Activated naive CD4-positive, alpha-beta T cell treated with anti-CD3 and anti-CD28 coated beads, Interleukin-2, amount 50 U/mL, for 72 hours (primary cell): ENCODE measurements around the gene ATP5PD. TPM values are rescaled to one million over a fixed set of nuclear protein-coding genes. Genes with fewer than 3 reads are reported as not detected.
A peak's percentile ranks its signal among the peaks of the same experiment; 100 is the strongest.

ENCODE experiments used
- ATAC-seq, 2 donors: fragments of 150-1000 bp; cut with Tn5 transposase; 2 replicates each; pipeline ENCODE4 v1.10.0; 2021; ENCODE audit warnings: mild to moderate bottlenecking in 2 of 2, moderate library complexity in 2 of 2
- DNase-seq, 2 donors: peaks; one replicate each; pipeline ENCODE4 v3.0.0; 2021 to 2022; ENCODE audit warnings: low spot score in 2 of 2
- H3K27ac Mint-ChIP-seq, 2 donors: one replicate each; pipeline ENCODE4 v1.8.0; 2022; ENCODE audit warnings: mild to moderate bottlenecking in 2 of 2, mixed read lengths in 2 of 2
- H3K36me3 Mint-ChIP-seq, 2 donors: one replicate each; pipeline ENCODE4 v1.8.0; 2022; ENCODE audit warnings: mixed read lengths in 2 of 2
- H3K9me3 Mint-ChIP-seq, 2 donors: one replicate each; pipeline ENCODE4 v1.8.0; 2022; ENCODE audit warnings: mixed read lengths in 2 of 2
- total RNA-seq, 2 donors: library from RNA; stranded (reverse); gene quantifications; one replicate each; pipeline ENCODE4 v1.2.3, GENCODE V29; 2022

ATP5PD gene
- total RNA-seq, 2 donors from 2014 or later: 193 to 218 TPM

- H3K9me3 Mint-ChIP-seq: no peaks in the 10 kb centered on the region
- ATAC-seq (no peak), DNase-seq (no peak)
- H3K36me3 Mint-ChIP-seq: no peaks in the 10 kb centered on the region
- H3K27ac Mint-ChIP-seq: no peak overlapping the region
These were observed 48.0 kb downstream of the ATP5PD start for GRCh38 chr17:74998783-74999182.

- DNase-seq (no peak), ATAC-seq (no peak)
- H3K9me3 Mint-ChIP-seq: no peaks in the 10 kb centered on the region
- H3K36me3 Mint-ChIP-seq: no peaks in the 10 kb centered on the region
- H3K27ac Mint-ChIP-seq: peak overlapping the region in 1 of 2 donors; percentile 17
These were observed 50.9 kb downstream of the ATP5PD start for GRCh38 chr17:74995847-74996246.

GRCh38 chr17:74994440-74994839, 52.3 kb downstream of the ATP5PD start:
- H3K36me3 Mint-ChIP-seq: no peaks in the 10 kb centered on the region
- DNase-seq (no peak), ATAC-seq (no peak)
- no peaks in the 10 kb centered on the region for H3K9me3 Mint-ChIP-seq
- H3K27ac Mint-ChIP-seq: no peak overlapping the region

- H3K36me3 Mint-ChIP-seq: no peaks in the 10 kb centered on the region
- H3K9me3 Mint-ChIP-seq: no peaks in the 10 kb centered on the region
- H3K27ac Mint-ChIP-seq: no peak overlapping the region
- ATAC-seq (no peak), DNase-seq (no peak)
These were observed 54.5 kb downstream of the ATP5PD start for GRCh38 chr17:74992223-74992622.

GRCh38 chr17:74990581-74991105, 56.1 kb downstream of the ATP5PD start:
- Mint-ChIP-seq H3K27ac (no peak overlapping the region), H3K36me3 (no peaks in the 10 kb centered on the region), H3K9me3 (no peaks in the 10 kb centered on the region)
- ATAC-seq (no peak), DNase-seq (no peak)

Other genes with a start within 250 kb of the ATP5PD start
- gene GRIN2C, start 187.1 kb downstream of the ATP5PD start, total RNA-seq: under 1 TPM in 1 of 2 donors, not detected in 1; 0.87 TPM
- gene FDXR, start 174.0 kb downstream of the ATP5PD start, total RNA-seq: 10 to 100 TPM; 30.9 to 96.3 TPM
- gene FADS6, start 153.3 kb downstream of the ATP5PD start, total RNA-seq: not detected
- not detected for gene USH1G, start 123.7 kb downstream of the ATP5PD start, total RNA-seq
- not detected for gene OTOP2, start 122.7 kb downstream of the ATP5PD start, total RNA-seq
- gene OTOP3, start 111.1 kb downstream of the ATP5PD start, total RNA-seq: not detected
- gene HID1, start 74.2 kb downstream of the ATP5PD start, total RNA-seq: 1 to 10 TPM; 1.6 to 2.8 TPM
- gene CDR2L, start 59.3 kb downstream of the ATP5PD start, total RNA-seq: 1 to 10 TPM; 1.5 TPM
- 10 to 100 TPM; 29.8 to 48.1 TPM for gene MRPL58, start 34.3 kb downstream of the ATP5PD start, total RNA-seq
- gene KCTD2, start 256 bp upstream of the ATP5PD start, total RNA-seq: 10 to 100 TPM; 17.4 to 19.4 TPM
- gene SLC16A5, start 41.0 kb upstream of the ATP5PD start, total RNA-seq: 10 to 100 TPM in 1 of 2 donors, 1 to 10 TPM in 1; 6.0 to 10.9 TPM
- 1 to 10 TPM; 7.0 to 9.9 TPM for gene ARMC7, start 63.0 kb upstream of the ATP5PD start, total RNA-seq
- 10 to 100 TPM; 51.7 to 52.8 TPM for gene NT5C, start 84.8 kb upstream of the ATP5PD start, total RNA-seq
- gene JPT1, start 107.5 kb upstream of the ATP5PD start, total RNA-seq: 100 to 1,000 TPM; 216 to 232 TPM
- gene SUMO2, start 136.0 kb upstream of the ATP5PD start, total RNA-seq: 100 to 1,000 TPM; 557 to 621 TPM
- 100 to 1,000 TPM; 108 to 146 TPM for gene NUP85, start 158.7 kb upstream of the ATP5PD start, total RNA-seq
- gene GGA3, start 214.6 kb upstream of the ATP5PD start, total RNA-seq: 10 to 100 TPM; 74.9 to 79.0 TPM
- 10 to 100 TPM; 72.3 to 80.5 TPM for gene MRPS7, start 214.9 kb upstream of the ATP5PD start, total RNA-seq
- gene MIF4GD, start 224.3 kb upstream of the ATP5PD start, total RNA-seq: 10 to 100 TPM; 33.4 to 37.8 TPM
- 100 to 1,000 TPM in 1 of 2 donors, 10 to 100 TPM in 1; 74.4 to 110 TPM for gene SLC25A19, start 242.5 kb upstream of the ATP5PD start, total RNA-seq